Posterior vena cava (tissue), 2 donors: ENCODE data around the gene TRIM32. TPM values are rescaled to one million over a fixed set of nuclear protein-coding genes. Genes with fewer than 3 reads are reported as not detected.
A peak's percentile ranks its signal among the peaks of the same experiment; 100 is the strongest.

Experiments used
- DNase-seq: peaks from one replicate; pipeline ENCODE4 v3.0.0-alpha.2; 2020; ENCODE audit warnings: low spot score
- intact Hi-C, 2 donors: fragments of 100-400 bp; cut with DNase I; formaldehyde crosslinking; loops; one replicate each; pipeline versions ENCODE4 v1.14.1 to v1.14.2; 2022 to 2023
- total RNA-seq, 2 donors: library from RNA; stranded (reverse); fragmentation: NEBNext Ultra II Directional; extraction: Animal tissue kit (Norgen Biotek cat#: 25700); gene quantifications; one replicate each; pipeline ENCODE4 v1.2.1, GENCODE V29; 2021
- donor health status: DM: yes; HTN: yes; CAD: no.
- donor health status: DM: yes; HTN: yes; CAD: no.

TRIM32 gene
- total RNA-seq, 2 donors from 2014 or later = 17.4 to 24.4 TPM

- no peak for DNase-seq
- intact Hi-C loops = no loop called here
Measured at GRCh38 chr9:116736399-116737151, 49.5 kb downstream of the TRIM32 start.

GRCh38 chr9:116737152-116737546 is 50.0 kb downstream of the TRIM32 start:
- peak; percentile 91 for DNase-seq
- intact Hi-C loops = no loop called here

DNA sequence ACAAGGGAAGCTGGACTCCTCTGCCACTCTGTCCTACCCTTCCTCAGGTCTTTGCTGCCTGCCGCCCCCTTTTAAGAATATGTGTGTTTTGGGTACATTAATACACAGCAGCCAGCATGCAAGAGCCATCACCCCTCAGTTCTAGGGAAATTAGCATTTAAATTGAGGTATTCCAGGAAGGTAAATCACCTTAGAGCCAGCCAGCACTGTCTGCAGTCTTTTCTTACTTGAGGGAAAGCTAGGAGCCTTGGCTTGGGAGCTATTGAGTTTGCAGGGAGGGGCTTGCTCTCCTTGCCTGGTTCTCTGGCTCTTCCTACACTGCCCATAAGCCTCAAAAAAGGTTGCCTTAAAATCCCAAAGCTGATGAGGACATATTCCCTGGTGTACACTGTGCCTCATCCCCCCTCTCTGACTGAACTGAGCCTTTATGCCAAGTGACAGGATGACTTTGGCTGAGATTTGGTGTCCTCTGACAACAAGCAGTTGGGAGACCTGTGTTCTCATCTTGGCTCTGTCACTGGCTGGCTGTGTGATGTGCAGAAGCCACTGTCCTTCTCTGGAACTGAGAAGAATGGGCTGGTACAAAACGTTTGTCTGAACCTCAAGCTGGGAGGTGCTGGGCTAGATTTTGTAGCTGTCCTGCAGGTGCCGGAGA is 54.1 kb downstream of the TRIM32 start:
- DNase-seq = no peak
- intact Hi-C loops = no loop called here

DNA sequence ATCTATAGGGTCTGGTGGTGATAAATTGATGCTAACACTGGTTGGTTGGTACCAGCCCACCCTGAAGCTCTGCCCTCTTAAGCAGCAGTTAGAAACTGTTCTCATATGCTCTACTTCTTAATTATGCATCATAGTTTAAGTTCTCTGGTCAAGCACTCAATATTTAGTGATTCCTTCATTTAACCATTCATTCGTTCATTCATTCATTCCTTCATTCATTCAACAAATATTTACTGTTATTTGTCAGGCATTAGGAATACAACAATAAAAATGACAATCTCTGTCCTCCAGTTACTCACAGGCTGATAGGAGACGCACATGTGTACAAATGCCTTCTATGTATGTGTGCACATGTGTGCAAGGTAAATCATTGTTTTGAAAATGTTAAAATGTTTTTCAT is 54.6 kb downstream of the TRIM32 start:
- intact Hi-C loops = no loop called here
- no peak for DNase-seq

DNA sequence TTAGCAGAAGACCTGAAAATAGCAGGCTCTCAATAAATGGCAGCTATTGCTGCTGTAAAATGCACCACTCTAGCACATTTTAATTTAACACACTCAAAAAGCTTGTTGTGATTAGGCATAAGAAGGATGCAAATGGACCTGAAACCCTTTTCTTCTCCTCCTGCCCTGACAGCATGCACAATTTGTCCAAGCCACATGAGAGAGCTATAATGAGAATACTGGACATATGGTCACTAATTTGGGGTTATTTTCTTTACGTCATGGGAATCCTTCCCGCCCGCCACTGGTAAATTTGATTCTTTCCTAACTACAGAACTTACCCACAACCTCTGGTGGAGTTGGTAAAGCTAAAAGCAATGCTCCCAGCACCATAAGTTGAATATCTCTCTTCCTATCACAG is 62.1 kb downstream of the TRIM32 start:
- no peak for DNase-seq
- intact Hi-C loops = no loop called here

DNA sequence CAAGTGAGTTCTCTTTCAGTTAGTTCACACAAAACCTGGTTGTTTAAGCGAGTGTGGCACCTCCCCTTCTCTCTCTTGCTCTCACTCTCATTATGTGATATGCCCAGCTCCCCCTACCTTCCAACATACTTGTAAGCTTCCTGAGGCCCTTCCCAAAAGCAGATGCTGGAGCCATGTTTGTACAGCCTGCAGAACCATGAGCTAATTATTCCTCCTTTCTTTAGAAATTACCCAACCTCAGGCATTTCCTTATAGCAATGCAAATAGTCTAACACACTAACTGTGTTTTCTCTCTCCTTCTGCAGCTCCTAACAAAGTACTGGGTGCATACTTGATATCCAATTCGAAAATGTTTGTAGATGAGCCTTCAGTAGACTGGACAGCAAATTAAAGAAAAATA is 62.7 kb downstream of the TRIM32 start:
- intact Hi-C loops = no loop called here
- DNase-seq = no peak

DNA sequence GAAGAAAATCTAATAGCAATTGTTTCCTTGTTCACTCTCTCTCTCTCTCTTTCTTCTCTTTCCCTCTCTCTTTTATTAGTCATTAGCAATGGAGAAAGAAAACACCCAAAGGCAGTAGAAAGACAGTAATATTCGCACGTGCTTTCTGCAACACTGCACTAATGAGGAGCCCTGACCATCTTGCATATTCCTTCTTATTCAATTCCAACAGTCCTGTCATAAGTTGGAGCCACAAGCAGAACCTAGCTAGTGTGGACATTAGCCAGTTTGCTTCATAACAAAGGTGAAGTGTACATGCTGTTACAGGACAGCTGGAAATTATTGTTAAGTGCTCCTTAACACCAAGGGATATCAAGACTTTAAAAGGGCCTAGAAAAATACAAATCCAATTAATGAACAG is 63.4 kb downstream of the TRIM32 start:
- DNase-seq = no peak
- intact Hi-C loops = no loop called here
